ENCODE measurements around the gene DELE1.

DELE1 gene

DNA sequence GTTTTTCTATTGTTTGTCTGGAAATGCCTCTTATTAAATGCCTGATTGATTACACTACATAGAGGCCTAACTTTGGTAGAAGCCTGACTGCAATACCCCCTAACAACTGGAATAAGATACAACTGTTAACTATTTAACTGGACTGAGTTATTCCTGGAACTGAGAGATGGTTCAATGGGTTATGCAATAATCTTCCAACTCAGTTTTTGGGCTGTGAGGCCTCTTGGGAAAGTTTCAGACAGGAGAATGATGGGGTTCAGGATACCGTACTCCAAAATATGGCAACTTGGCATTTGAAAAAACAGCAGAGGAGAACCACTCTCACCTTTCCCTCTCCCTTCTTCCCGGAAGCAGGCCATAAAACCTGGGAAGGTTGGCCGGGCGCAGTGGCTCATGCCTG is 26.2 kb upstream of the DELE1 start:
- TF ChIP-seq, protein P1, sequence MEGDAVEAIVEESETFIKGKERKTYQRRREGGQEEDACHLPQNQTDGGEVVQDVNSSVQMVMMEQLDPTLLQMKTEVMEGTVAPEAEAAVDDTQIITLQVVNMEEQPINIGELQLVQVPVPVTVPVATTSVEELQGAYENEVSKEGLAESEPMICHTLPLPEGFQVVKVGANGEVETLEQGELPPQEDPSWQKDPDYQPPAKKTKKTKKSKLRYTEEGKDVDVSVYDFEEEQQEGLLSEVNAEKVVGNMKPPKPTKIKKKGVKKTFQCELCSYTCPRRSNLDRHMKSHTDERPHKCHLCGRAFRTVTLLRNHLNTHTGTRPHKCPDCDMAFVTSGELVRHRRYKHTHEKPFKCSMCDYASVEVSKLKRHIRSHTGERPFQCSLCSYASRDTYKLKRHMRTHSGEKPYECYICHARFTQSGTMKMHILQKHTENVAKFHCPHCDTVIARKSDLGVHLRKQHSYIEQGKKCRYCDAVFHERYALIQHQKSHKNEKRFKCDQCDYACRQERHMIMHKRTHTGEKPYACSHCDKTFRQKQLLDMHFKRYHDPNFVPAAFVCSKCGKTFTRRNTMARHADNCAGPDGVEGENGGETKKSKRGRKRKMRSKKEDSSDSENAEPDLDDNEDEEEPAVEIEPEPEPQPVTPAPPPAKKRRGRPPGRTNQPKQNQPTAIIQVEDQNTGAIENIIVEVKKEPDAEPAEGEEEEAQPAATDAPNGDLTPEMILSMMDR (IDR thresholded peaks at IDR 0.05; ENCODE audit: extremely low read depth, missing control alignments) = no peak
- no peak for DNase-seq (ENCODE audit: low spot score)

DNA sequence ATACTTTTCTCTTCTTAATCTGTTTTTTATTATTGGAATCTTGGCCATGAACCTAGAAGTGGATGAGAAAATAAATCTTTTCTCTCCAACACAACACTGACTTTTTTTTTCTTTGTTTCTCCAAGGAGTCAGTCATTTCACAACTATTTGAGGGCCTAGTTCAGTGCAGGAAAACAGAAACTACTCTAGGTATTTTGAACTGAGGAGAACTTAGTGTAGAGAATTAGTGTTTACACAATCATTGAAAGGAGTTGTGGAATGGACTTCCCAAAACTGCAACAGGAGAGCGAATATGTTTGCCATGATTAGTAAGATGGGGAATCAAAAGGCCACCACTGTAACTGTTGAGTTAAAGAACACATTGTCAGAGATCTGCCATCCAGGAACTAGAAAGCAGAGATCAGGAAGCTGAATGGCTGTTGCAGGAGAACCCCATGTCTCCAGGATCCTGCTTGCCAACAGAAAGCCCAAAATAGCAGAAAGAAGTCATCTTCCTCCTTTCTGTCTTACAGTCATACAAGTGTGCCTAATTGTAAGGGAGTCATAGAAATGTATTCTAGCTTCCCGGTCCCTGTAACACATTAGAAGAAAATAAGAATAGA is 25.1 kb upstream of the DELE1 start:
- TF ChIP-seq, protein P1 (IDR thresholded peaks at IDR 0.05; ENCODE audit: extremely low read depth, missing control alignments) = no peak
- no peak for DNase-seq (ENCODE audit: low spot score)

GRCh38 chr5:141902015-141902814 is 21.5 kb upstream of the DELE1 start:
- DNase-seq (ENCODE audit: low spot score) = no peak
- TF ChIP-seq, protein P1 (IDR thresholded peaks at IDR 0.05; ENCODE audit: extremely low read depth, missing control alignments) = no peak

DNA sequence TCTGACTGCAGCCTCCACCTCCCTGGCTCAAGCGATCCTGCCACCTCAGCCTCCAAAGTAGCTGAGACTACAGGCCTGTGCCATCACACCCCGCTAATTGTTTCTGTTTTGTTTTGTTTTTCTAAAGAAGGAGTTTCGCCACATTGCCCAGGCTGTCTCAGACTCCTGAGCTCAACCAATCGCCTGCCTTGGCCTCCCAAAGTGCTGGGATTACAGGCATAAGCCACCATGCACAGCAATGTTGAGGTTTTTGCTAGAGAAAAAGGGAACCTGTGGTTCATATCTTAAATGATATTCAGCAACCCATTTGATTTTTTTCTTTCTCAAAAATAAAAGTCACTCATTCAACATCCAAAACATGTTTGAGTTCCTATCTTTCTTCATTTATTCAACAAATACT is 20.4 kb upstream of the DELE1 start:
- TF ChIP-seq, protein P1 (IDR thresholded peaks at IDR 0.05; ENCODE audit: extremely low read depth, missing control alignments) = no peak
- no peak for DNase-seq (ENCODE audit: low spot score)

DNA sequence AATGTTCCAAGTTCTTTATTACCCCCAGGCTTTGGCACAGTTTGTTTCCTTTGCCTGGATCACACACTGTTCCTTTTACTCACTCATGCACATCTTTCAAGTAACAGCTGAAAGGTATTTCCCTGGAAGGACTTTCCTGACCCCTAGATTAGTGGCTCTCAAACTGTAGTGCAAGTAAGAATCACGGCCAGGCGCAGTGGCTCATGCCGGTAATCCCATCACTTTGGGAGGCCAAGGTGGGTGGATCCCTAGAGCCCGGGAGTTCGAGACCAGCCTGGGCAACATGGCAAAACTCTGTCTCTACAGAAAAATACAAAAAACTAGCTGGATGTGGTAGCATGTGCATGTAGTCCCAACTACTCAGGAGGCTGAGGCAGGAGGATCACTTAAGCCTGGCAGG is 19.1 kb upstream of the DELE1 start:
- TF ChIP-seq, protein P1 (IDR thresholded peaks at IDR 0.05; ENCODE audit: extremely low read depth, missing control alignments) = no peak
- no peak for DNase-seq (ENCODE audit: low spot score)

DNA sequence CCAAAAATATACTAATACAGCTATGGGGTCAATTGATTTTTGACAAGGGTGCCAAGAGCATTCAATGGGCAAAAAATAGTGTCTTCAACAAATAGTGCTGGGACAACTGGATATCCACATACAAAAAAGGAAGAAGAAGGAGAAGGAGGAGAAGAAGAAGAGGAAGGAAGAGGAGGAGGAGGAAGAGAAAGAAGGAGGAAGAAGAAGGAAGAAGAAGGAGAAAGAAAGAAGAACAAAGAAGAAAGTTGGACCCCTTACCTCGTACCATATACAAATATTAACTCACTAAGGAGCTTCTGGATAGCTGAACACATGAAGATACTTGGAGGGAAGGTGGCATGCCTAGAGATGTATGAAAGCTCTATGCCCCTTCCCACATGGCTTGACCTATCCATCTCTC is 17.2 kb upstream of the DELE1 start:
- TF ChIP-seq, protein P1 (IDR thresholded peaks at IDR 0.05; ENCODE audit: extremely low read depth, missing control alignments) = no peak
- no peak for DNase-seq (ENCODE audit: low spot score)

GRCh38 chr5:141906972-141907371 is 16.7 kb upstream of the DELE1 start:
- TF ChIP-seq, protein P1 (IDR thresholded peaks at IDR 0.05; ENCODE audit: extremely low read depth, missing control alignments) = no peak
- DNase-seq (ENCODE audit: low spot score) = no peak

Data from GM20000 (cell line).